GM10248 (cell line): ENCODE measurements around the gene PIK3R1.

Source experiments
- CTCF ChIA-PET: fragments of 300-600 bp; sonication (Branson Sonifier 250); formaldehyde crosslinking; extraction: SDS; loops from one replicate; lab custom pipeline; 2021; ENCODE audit warnings: antibody characterized with exemption; lab: Yijun Ruan, JAX
- POLR2A ChIA-PET: fragments of 350-650 bp; sonication (Branson Sonifier 250); formaldehyde crosslinking; extraction: SDS; loops from one replicate; lab custom pipeline; 2020; ENCODE audit warnings: antibody characterized with exemption; lab: Yijun Ruan, JAX
- DNase-seq: peaks from one replicate; pipeline ENCODE4 v3.0.0; 2012; ENCODE audit errors: extremely low spot score
- CTCF ChIP-seq: IDR thresholded peaks from 2 replicates; pipeline ENCODE4 v1.5.1; 2012; ENCODE audit warnings: mild to moderate bottlenecking, low read depth; ENCODE audit errors: extremely low read depth, missing control alignments, control extremely low read depth

PIK3R1 gene

GRCh38 chr5:68258531-68258930, 43.0 kb downstream of the PIK3R1 start:
- TF ChIP-seq CTCF, result no peak
- DNase-seq, result no peak
- ChIA-PET CTCF (interaction anchor here (0.8 to 3.0 kb wide), 9 partner anchors 9 to 1013 kb away, joined by 3 to 20 read pairs (median 4); no protein-coding TSS in a partner anchor), POLR2A (no interaction called here)

DNA sequence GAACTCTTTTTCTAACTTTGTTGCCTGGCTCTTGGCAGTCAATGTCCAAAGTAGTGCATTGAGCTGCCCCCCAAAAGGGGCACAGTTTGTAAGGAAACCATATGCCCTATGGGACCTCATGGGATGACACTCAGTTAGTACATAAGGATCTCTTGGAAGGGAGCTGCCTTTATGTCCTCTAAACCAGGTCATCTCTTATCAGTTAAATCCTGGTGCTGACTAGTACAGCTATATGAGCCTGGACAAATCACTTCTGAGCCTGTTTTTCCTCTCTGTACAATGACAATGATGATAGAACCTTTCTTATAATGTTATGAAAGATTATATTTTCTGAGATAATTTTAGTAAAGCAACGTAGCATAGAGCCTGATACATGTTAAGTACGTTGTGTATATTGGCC, 44.1 kb downstream of the PIK3R1 start:
- no peak for DNase-seq
- TF ChIP-seq CTCF, result no peak
- POLR2A ChIA-PET, result no interaction called here
- CTCF ChIA-PET, result interaction anchor here (1.3 to 3.0 kb wide), 4 partner anchors 9 to 703 kb away, joined by 3 to 13 read pairs (median 5); no protein-coding TSS in a partner anchor

DNA sequence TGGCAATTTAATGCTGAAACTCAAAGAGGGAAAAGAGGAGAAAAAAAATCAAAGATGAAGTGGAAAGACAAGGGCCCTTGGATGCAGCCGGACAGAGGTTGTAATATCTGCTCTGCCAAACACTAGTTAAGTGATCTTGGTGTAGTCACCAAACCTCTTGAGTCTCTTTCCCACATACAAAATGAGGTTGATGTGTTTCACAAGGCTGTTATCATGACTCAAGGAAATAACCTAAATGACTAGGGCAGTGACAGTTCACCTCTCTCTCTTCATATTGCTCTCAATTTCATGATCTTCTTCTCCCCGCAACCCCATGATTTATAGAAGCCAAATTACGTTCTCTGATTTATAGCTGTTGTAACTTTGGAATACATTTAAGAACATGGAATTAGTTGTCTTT, 44.9 kb downstream of the PIK3R1 start:
- no peak for DNase-seq
- ChIA-PET POLR2A (no interaction called here), CTCF (interaction anchor here (1.2 to 3.0 kb wide), 4 partner anchors 10 to 447 kb away, joined by 3 to 13 read pairs (median 4); no protein-coding TSS in a partner anchor)
- TF ChIP-seq CTCF, result no peak

DNA sequence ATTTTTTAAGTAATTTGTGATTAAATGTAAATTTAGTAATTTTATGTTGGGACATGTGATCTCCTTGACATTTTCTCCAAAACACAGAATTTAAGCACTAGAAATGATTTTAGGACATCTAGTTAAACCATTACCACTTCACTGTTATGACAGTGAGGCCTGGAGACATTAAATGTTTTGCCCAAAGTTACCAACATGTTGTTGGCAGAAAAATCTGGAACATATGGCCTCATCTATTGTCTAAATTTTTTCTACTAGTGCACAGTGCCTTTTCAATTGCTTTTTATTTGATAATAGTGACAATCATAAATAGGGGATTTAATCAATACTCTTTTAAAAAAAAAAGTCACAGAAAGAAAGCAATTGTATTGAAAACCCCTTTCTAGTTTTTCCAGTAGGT, 45.6 kb downstream of the PIK3R1 start:
- no peak for DNase-seq

GRCh38 chr5:68261569-68262065, 46.1 kb downstream of the PIK3R1 start:
- TF ChIP-seq CTCF, result peak; percentile 31
- ChIA-PET POLR2A (no interaction called here), CTCF (interaction anchor here (0.9 to 3.0 kb wide), 4 partner anchors 8 to 12 kb away, joined by 4 to 13 read pairs (median 4); no protein-coding TSS in a partner anchor)
- no peak for DNase-seq

More for the DNA sequence above, 45.6 kb downstream of the PIK3R1 start:
- no peak for TF ChIP-seq CTCF
- ChIA-PET CTCF (interaction anchor here (0.9 to 3.0 kb wide), 4 partner anchors 9 to 11 kb away, joined by 4 to 13 read pairs (median 4); no protein-coding TSS in a partner anchor), POLR2A (no interaction called here)

DNA sequence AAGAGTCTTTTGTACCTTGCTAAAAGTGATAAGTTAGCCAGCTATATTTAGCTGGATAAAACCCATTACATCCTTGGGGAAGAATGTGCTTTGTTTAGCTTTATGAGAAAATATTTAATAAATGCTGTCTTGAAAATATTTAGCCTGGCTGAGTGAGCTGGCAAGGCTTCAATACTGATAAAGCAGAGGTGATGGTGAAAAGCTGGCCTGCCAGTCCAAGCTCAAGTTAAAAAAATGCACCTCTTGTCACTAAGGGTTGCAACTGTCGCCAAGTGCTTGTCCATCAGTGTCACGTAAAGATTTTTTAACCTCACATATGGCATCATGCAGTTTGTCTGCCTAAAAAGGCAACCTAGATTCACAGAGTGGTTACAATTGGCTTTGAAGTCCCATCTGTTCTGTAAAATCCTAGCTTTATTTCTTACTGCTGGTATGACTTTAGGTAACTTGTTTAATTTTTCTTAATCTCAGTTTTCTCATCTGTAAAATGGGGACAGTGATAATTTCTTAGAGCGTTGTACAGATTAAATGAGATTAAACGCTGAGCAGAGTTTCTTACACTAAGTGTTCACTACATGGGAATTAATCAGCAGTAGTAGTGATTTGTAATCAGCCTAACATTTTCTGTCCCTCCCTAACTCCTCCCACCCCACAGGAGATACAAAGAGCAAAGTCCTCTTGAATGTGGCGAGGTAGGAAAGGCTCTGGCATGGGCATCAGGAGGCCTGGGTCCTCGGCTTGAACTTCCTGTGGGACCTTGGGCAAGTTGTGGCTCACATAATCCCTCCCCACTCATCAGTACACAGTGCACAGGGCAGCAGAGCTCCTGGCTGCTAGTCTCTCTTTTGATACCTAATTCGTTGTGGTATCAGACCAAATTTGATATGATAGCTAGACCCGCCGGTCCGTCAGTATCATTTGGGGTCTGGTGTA, 48.7 kb downstream of the PIK3R1 start:
- ChIA-PET POLR2A (no interaction called here), CTCF (interaction anchor here (0.9 to 1.0 kb wide), 2 partner anchors 9 to 11 kb away, joined by 4 to 6 read pairs; no protein-coding TSS in a partner anchor)
- DNase-seq, result no peak
- TF ChIP-seq CTCF, result no peak
